C4-2B (cell line): ENCODE data around the gene PLXNB3.
"Not testable (repeated sequence)": the region's sequence is repeated elsewhere in the genome, so short reads cannot be mapped to it uniquely, and the experiment has no call there.

Experiments used
- ZFX ChIP-seq: fragments of 450-650 bp; IDR thresholded peaks from 2 replicates; pipeline ENCODE4 v1.6.1; 2017
- TF ChIP-seq, protein P1 (sequence below): fragments of 450-650 bp; conservative IDR thresholded peaks from 2 replicates; pipeline ENCODE4 v1.5.1; 2017; ENCODE audit warnings: mild to moderate bottlenecking

DNA sequence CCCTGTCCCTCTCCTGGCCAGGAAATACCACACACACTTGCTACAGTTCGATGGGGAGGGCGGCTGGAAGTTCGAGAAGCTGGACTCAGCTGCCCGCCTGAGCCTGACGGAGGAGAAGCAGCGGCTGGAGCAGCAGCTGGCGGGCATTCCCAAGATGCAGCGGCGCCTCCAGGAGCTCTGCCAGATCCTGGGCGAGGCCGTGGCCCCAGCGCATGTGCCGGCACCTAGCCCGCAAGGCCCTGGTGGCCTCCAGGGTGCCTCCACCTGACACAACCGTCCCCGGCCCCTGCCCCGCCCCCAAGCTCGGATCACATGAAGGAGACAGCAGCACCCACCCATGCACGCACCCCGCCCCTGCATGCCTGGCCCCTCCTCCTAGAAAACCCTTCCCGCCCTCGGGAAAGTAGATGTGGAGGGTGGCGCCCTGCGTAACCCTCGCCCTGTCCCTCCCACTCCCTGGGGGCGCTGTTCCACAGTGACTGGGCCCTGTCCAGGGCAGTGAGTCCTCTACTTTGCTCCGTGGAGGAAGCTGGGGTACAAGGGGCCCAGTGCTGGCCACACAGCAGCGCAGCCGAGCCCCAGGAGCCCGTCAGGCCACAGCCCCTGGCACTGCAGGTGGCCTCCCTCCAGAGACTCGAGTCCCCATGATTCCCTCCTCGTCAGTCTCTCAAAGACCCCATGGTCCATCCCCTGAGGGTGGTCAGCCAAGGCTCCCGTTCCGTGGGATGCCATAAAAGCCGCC is 20.4 kb upstream of the PLXNB3 start:
- TF ChIP-seq, protein P1, sequence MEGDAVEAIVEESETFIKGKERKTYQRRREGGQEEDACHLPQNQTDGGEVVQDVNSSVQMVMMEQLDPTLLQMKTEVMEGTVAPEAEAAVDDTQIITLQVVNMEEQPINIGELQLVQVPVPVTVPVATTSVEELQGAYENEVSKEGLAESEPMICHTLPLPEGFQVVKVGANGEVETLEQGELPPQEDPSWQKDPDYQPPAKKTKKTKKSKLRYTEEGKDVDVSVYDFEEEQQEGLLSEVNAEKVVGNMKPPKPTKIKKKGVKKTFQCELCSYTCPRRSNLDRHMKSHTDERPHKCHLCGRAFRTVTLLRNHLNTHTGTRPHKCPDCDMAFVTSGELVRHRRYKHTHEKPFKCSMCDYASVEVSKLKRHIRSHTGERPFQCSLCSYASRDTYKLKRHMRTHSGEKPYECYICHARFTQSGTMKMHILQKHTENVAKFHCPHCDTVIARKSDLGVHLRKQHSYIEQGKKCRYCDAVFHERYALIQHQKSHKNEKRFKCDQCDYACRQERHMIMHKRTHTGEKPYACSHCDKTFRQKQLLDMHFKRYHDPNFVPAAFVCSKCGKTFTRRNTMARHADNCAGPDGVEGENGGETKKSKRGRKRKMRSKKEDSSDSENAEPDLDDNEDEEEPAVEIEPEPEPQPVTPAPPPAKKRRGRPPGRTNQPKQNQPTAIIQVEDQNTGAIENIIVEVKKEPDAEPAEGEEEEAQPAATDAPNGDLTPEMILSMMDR, result not testable (repeated sequence)
- not testable (repeated sequence) for TF ChIP-seq ZFX
